ENCODE results near the gene KCNK15. TPM values are rescaled to one million over a fixed set of nuclear protein-coding genes. Genes with fewer than 3 reads are reported as not detected.

Gene KCNK15
- total RNA-seq, 4 donors from 2014 or later, result 2.5 to 5.1 (median 3.4) TPM

DNA sequence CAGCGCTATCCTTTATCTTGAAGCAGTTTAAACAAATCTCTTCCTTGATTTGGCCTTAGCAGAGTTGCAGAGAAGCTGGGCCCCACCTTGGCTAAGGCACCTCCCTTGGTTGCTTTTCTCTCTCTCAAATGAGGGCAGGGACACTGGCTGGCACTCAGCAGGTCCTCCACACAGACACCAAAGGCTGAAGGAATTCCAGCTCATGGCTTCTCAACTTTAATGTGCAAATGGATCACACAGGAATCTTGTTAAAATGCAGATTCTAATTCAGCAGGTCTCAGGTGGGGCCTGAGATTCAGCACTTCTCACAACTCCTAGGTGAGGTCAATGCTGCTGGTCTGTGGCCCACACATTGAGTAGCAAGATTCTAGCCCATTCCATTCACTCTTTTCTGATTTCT is 39.0 kb downstream of the KCNK15 start:
- intact Hi-C loops (cut with DNase I), result no loop called here
- 87 to 88% methylated on average over 1 of the region's 1 CpG for WGBS, 2 donors

GRCh38 chr20:44785768-44786167 is 40.1 kb downstream of the KCNK15 start:
- H3K4me3 ChIP-seq (replicated peaks in 1 of 3), result no peak overlapping the region
- H3K27me3 ChIP-seq, result no peaks in the 10 kb centered on the region
- H3K4me1 ChIP-seq, result no peaks in the 10 kb centered on the region
- H3K27ac ChIP-seq, result no peak overlapping the region
- H3K9me3 ChIP-seq, result no peaks in the 10 kb centered on the region
- TF ChIP-seq, protein P1, sequence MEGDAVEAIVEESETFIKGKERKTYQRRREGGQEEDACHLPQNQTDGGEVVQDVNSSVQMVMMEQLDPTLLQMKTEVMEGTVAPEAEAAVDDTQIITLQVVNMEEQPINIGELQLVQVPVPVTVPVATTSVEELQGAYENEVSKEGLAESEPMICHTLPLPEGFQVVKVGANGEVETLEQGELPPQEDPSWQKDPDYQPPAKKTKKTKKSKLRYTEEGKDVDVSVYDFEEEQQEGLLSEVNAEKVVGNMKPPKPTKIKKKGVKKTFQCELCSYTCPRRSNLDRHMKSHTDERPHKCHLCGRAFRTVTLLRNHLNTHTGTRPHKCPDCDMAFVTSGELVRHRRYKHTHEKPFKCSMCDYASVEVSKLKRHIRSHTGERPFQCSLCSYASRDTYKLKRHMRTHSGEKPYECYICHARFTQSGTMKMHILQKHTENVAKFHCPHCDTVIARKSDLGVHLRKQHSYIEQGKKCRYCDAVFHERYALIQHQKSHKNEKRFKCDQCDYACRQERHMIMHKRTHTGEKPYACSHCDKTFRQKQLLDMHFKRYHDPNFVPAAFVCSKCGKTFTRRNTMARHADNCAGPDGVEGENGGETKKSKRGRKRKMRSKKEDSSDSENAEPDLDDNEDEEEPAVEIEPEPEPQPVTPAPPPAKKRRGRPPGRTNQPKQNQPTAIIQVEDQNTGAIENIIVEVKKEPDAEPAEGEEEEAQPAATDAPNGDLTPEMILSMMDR (IDR thresholded peaks at IDR 0.05), result peak in 3 of 6 experiments; percentile 26 to 41 (median 39)
- no peak for TF ChIP-seq POLR2A (IDR thresholded peaks at IDR 0.05)
- 0% methylated on average over 1 of the region's 1 CpG for whole genome bisulfite sequencing, 2 donors
- intact Hi-C loops (cut with DNase I), result no loop called here
- H3K36me3 ChIP-seq, result no peaks in the 10 kb centered on the region
- peak; percentile 49 to 72 for DNase-seq

More for the DNA sequence above, 39.0 kb downstream of the KCNK15 start:
- no peaks in the 10 kb centered on the region for H3K27me3 ChIP-seq
- no peak for DNase-seq
- H3K36me3 ChIP-seq, result no peaks in the 10 kb centered on the region
- H3K4me1 ChIP-seq, result no peaks in the 10 kb centered on the region
- no peak overlapping the region for H3K27ac ChIP-seq
- H3K9me3 ChIP-seq, result no peaks in the 10 kb centered on the region
- TF ChIP-seq, protein P1 (IDR thresholded peaks at IDR 0.05), result no peak
- TF ChIP-seq POLR2A (IDR thresholded peaks at IDR 0.05), result no peak
- no peak overlapping the region for H3K4me3 ChIP-seq (replicated peaks in 1 of 3)

DNA sequence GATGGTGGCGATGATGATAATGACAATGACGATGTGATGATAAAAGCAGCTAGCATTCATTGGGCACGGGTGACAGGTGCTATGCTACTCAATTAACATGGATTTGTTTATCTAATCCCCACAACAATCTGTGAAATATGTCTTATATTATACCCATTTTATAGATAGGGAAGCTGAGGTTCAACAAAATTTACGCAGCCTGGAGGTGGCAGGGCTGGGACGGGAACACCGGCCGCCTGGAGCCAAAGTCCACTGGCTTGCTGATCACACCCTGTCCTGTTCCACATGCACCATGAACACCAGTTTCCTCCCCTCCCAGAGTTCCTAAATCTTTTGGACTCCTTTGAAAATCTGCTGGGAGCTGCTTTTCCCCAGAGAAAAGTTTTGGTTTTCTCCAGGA is 41.6 kb downstream of the KCNK15 start:
- WGBS, 2 donors, result 92 to 94% methylated on average over 7 of the region's 7 CpGs
- intact Hi-C loops (cut with DNase I), result no loop called here
- Histone ChIP-seq H3K27me3 (no peaks in the 10 kb centered on the region), H3K27ac (no peak overlapping the region), H3K4me1 (no peaks in the 10 kb centered on the region), H3K36me3 (no peaks in the 10 kb centered on the region), H3K9me3 (no peaks in the 10 kb centered on the region), H3K4me3 (replicated peaks in 1 of 3) (no peak overlapping the region)
- TF ChIP-seq, protein P1 (IDR thresholded peaks at IDR 0.05), result no peak
- no peak for TF ChIP-seq POLR2A (IDR thresholded peaks at IDR 0.05)
- no peak for DNase-seq

GRCh38 chr20:44788706-44789456 is 43.2 kb downstream of the KCNK15 start:
- no peaks in the 10 kb centered on the region for H3K4me1 ChIP-seq
- no peak for DNase-seq
- intact Hi-C loops (cut with DNase I), result no loop called here
- H3K27ac ChIP-seq, result no peak overlapping the region
- H3K36me3 ChIP-seq, result no peaks in the 10 kb centered on the region
- 90 to 93% methylated on average over 10 of the region's 10 CpGs for WGBS, 2 donors
- no peak overlapping the region for H3K4me3 ChIP-seq (replicated peaks in 1 of 3)
- H3K27me3 ChIP-seq, result no peaks in the 10 kb centered on the region
- TF ChIP-seq, protein P1 (IDR thresholded peaks at IDR 0.05), result no peak
- no peak for TF ChIP-seq POLR2A (IDR thresholded peaks at IDR 0.05)
- H3K9me3 ChIP-seq, result no peaks in the 10 kb centered on the region

GRCh38 chr20:44790638-44791393 is 45.2 kb downstream of the KCNK15 start:
- no peaks in the 10 kb centered on the region for H3K4me1 ChIP-seq
- intact Hi-C loops (cut with DNase I), result no loop called here
- H3K4me3 ChIP-seq (replicated peaks in 1 of 3), result no peak overlapping the region
- no peak overlapping the region for H3K27ac ChIP-seq
- no peaks in the 10 kb centered on the region for H3K36me3 ChIP-seq
- H3K27me3 ChIP-seq, result no peaks in the 10 kb centered on the region
- 80 to 84% methylated on average over 11 of the region's 11 CpGs for WGBS, 2 donors
- H3K9me3 ChIP-seq, result no peaks in the 10 kb centered on the region
- no peak for DNase-seq
- TF ChIP-seq, protein P1 (IDR thresholded peaks at IDR 0.05), result no peak
- TF ChIP-seq POLR2A (IDR thresholded peaks at IDR 0.05), result no peak

Data from thyroid gland (tissue), 4 donors.